Prostate gland (tissue), 2 donors: Measurements from ENCODE around the gene HIVEP3. TPM values are rescaled to one million over a fixed set of nuclear protein-coding genes. Genes with fewer than 3 reads are reported as not detected.

Source experiments
- DNase-seq: peaks from one replicate; pipeline ENCODE4 v3.0.0-alpha.2; 2019; ENCODE audit warnings: low spot score
- H3K27ac ChIP-seq, 2 donors: fragments of 200-600 bp; sonication (generic); 2 replicates each; pipeline ENCODE4 v1.5.1; 2017 to 2019
- H3K27me3 ChIP-seq: fragments of 200-600 bp; sonication (generic); replicated peaks from 2 replicates; pipeline ENCODE4 v1.5.1; 2019; ENCODE audit not compliant: insufficient read depth
- H3K36me3 ChIP-seq, 2 donors: fragments of 200-600 bp; sonication (generic); 1 replicate in 1 of 2; 2 replicates in 1 of 2; pipeline versions ENCODE4 v1.5.1 to v1.8.1; 2017 to 2019
- H3K4me1 ChIP-seq: fragments of 200-600 bp; sonication (generic); replicated peaks from 2 replicates; pipeline ENCODE4 v1.5.1; 2019
- H3K4me3 ChIP-seq, 2 donors: fragments of 200-600 bp; sonication (generic); 2 replicates each; pipeline ENCODE4 v1.5.1; 2017 to 2019
- H3K9me3 ChIP-seq: fragments of 200-600 bp; sonication (generic); 2 replicates; pipeline ENCODE4 v1.5.1; 2017
- CTCF ChIP-seq, 4 experiments: fragments of 200-600 bp in 2 of 4; fragments of 450-650 bp in 2 of 4; sonication (generic) in 2 of 4; IDR thresholded peaks; 1 replicate in 3 of 4; 2 replicates in 1 of 4; pipeline ENCODE4 v1.5.1; 2016 to 2019; ENCODE audit warnings: antibody characterized with exemption in 4 of 4, mild to moderate bottlenecking in 2 of 4, moderate library complexity in 2 of 4
- POLR2A ChIP-seq: fragments of 450-650 bp; IDR thresholded peaks from one replicate; pipeline ENCODE4 v1.6.1; 2016; ENCODE audit warnings: antibody characterized with exemption, mild to moderate bottlenecking
- POLR2AphosphoS5 ChIP-seq: sonication (generic); formaldehyde crosslinking; IDR thresholded peaks from one replicate; pipeline ENCODE4 v1.6.1; 2017; ENCODE audit warnings: antibody characterized with exemption
- WGBS: methylation state at CpG from one replicate; pipeline ENCODE4 v1.1.5; 2018; 5-methylcytosine and 5-hydroxymethylcytosine counted together
- intact Hi-C: fragments of 100-400 bp; cut with DNase I; formaldehyde crosslinking; loops from one replicate; pipeline ENCODE4 v1.14.2; 2022
- total RNA-seq, 2 donors: library from RNA; depleted of rRNA; stranded (reverse); fragments of >200 nt; gene quantifications; one replicate each; pipeline ENCODE4 v1.1.0, GENCODE V29; 2016

The HIVEP3 gene
- total RNA-seq, 2 donors from 2014 or later, result 9.3 to 11.2 TPM

GRCh38 chr1:41490911-41491310 lies 427.8 kb downstream of the HIVEP3 start:
- 56% methylated on average over 2 of the region's 2 CpGs for WGBS
- intact Hi-C loops, result no loop called here

GRCh38 chr1:41489561-41489960 lies 429.2 kb downstream of the HIVEP3 start:
- H3K36me3 ChIP-seq, result no peaks in the 10 kb centered on the region
- intact Hi-C loops, result loop anchor here (5.0 kb wide), 1 partner anchor 62 kb away; no protein-coding TSS in a partner anchor

More at GRCh38 chr1:41490911-41491310, 427.8 kb downstream of the HIVEP3 start:
- no peak for TF ChIP-seq CTCF (IDR thresholded peaks at IDR 0.05)
- no peak overlapping the region for H3K27ac ChIP-seq
- no peak overlapping the region for H3K4me3 ChIP-seq
- H3K4me1 ChIP-seq, result no peaks in the 10 kb centered on the region
- H3K9me3 ChIP-seq, result no peaks in the 10 kb centered on the region
- DNase-seq, result no peak
- H3K36me3 ChIP-seq, result no peaks in the 10 kb centered on the region
- no peaks in the 10 kb centered on the region for H3K27me3 ChIP-seq

GRCh38 chr1:41488040-41488951 lies 430.4 kb downstream of the HIVEP3 start:
- 80% methylated on average over 9 of the region's 11 CpGs for WGBS

More at GRCh38 chr1:41489561-41489960, 429.2 kb downstream of the HIVEP3 start:
- Histone ChIP-seq H3K9me3 (no peaks in the 10 kb centered on the region), H3K27me3 (no peaks in the 10 kb centered on the region), H3K4me1 (peaks cover 5% of the 10 kb centered on the region), H3K4me3 (no peak overlapping the region), H3K27ac (no peak overlapping the region)
- DNase-seq, result no peak
- 89% methylated on average over 5 of the region's 5 CpGs for WGBS
- TF ChIP-seq POLR2A (no peak), CTCF (IDR thresholded peaks at IDR 0.05) (no peak), POLR2AphosphoS5 (no peak)

GRCh38 chr1:41487126-41488039 lies 431.3 kb downstream of the HIVEP3 start:
- H3K27ac ChIP-seq, result no peak overlapping the region
- no peak for DNase-seq
- peaks cover 25% of the 10 kb centered on the region for H3K4me1 ChIP-seq
- no peak for TF ChIP-seq CTCF (IDR thresholded peaks at IDR 0.05)
- no peaks in the 10 kb centered on the region for H3K27me3 ChIP-seq
- no peak overlapping the region for H3K4me3 ChIP-seq
- intact Hi-C loops, result loop anchor here (5.0 kb wide), 1 partner anchor 60 kb away; no protein-coding TSS in a partner anchor
- 70% methylated on average over 16 of the region's 16 CpGs for WGBS
- H3K9me3 ChIP-seq, result no peaks in the 10 kb centered on the region
- no peaks in the 10 kb centered on the region for H3K36me3 ChIP-seq

More at GRCh38 chr1:41488040-41488951, 430.4 kb downstream of the HIVEP3 start:
- intact Hi-C loops, result loop anchor here (5.0 kb wide), 1 partner anchor 61 kb away; no protein-coding TSS in a partner anchor
- Histone ChIP-seq H3K27me3 (no peaks in the 10 kb centered on the region), H3K4me3 (no peak overlapping the region), H3K36me3 (no peaks in the 10 kb centered on the region), H3K4me1 (peaks cover 16% of the 10 kb centered on the region), H3K9me3 (no peaks in the 10 kb centered on the region), H3K27ac (no peak overlapping the region)
- no peak for DNase-seq
- TF ChIP-seq CTCF (IDR thresholded peaks at IDR 0.05), result no peak
- TF ChIP-seq POLR2AphosphoS5, result no peak
- TF ChIP-seq POLR2A, result no peak
